ENCODE data around the gene POU2F2.
A peak's percentile ranks its signal among the peaks of the same experiment; 100 is the strongest.

The POU2F2 gene

GRCh38 chr19:42132030-42132628, at the start of gene POU2F2:
Gene POU2F2 (minus strand): TSS chr19:42132446. CDS start chr19:42132411, 35 bp downstream.
- peak; percentile 87 for DNase-seq

- no peak for DNase-seq
Measured at GRCh38 chr19:42178791-42179674, 46.8 kb upstream of the POU2F2 start.

- no peak for DNase-seq
Measured at GRCh38 chr19:42177686-42178019, 45.4 kb upstream of the POU2F2 start.

- peak; percentile 83 for DNase-seq
Measured at GRCh38 chr19:42176990-42177685, 44.9 kb upstream of the POU2F2 start.

- no peak for DNase-seq
Measured at GRCh38 chr19:42176649-42176989, 44.4 kb upstream of the POU2F2 start.

- DNase-seq: no peak
Measured at GRCh38 chr19:42175952-42176648, 43.9 kb upstream of the POU2F2 start.

- no peak for DNase-seq
Measured at GRCh38 chr19:42174958-42175734, 42.9 kb upstream of the POU2F2 start.

- no peak for DNase-seq
Measured at GRCh38 chr19:42174188-42174587, 41.9 kb upstream of the POU2F2 start.

- DNase-seq: no peak
Measured at GRCh38 chr19:42173695-42174094, 41.4 kb upstream of the POU2F2 start.

GRCh38 chr19:42172261-42172660, 40.0 kb upstream of the POU2F2 start:
- DNase-seq: no peak

GRCh38 chr19:42170715-42171114, 38.5 kb upstream of the POU2F2 start:
- DNase-seq: no peak

GRCh38 chr19:42169486-42170413, 37.5 kb upstream of the POU2F2 start:
- DNase-seq: no peak

GRCh38 chr19:42168206-42168605, 36.0 kb upstream of the POU2F2 start:
- no peak for DNase-seq

GRCh38 chr19:42166316-42166715, 34.1 kb upstream of the POU2F2 start:
- no peak for DNase-seq

- no peak for DNase-seq
Measured at GRCh38 chr19:42165146-42165545, 32.9 kb upstream of the POU2F2 start.

- no peak for DNase-seq
Measured at GRCh38 chr19:42161616-42162263, 29.5 kb upstream of the POU2F2 start.

- no peak for DNase-seq
Measured at GRCh38 chr19:42159942-42160341, 27.7 kb upstream of the POU2F2 start.

GRCh38 chr19:42158926-42159325, 26.7 kb upstream of the POU2F2 start:
- no peak for DNase-seq

- DNase-seq: no peak
Measured at GRCh38 chr19:42156571-42156970, 24.3 kb upstream of the POU2F2 start.

GRCh38 chr19:42155796-42156195, 23.6 kb upstream of the POU2F2 start:
- no peak for DNase-seq

All from activated T-cell treated with anti-CD3 and anti-CD28 coated beads, Interleukin-2, amount 50 U/mL, for 1 hour (primary cell).